Measurements from ENCODE around the gene PNMA8C. TPM values are rescaled to one million over a fixed set of nuclear protein-coding genes. Genes with fewer than 3 reads are reported as not detected.

Gene PNMA8C
- polyA plus RNA-seq, 1 of the 3 experiments (the other 2 are of a cell fraction): 1.3 TPM

GRCh38 chr19:46392252-46392801 is 36.4 kb downstream of the PNMA8C start:
- TF ChIP-seq TAF1 (IDR thresholded peaks at IDR 0.05; ENCODE audit: borderline replicate concordance, low read depth, low read length): no peak
- WGBS (ENCODE audit: low lambda C conversion rate): 92% methylated on average over 17 of the region's 21 CpGs
- Histone ChIP-seq H3F3A (replicated peaks; ENCODE audit: insufficient read depth) (peaks cover 3% of the 10 kb centered on the region), H3K4me3 (ENCODE audit: low read depth in 2 of 2, low read length in 1 of 2) (no peak overlapping the region), H3K36me3 (replicated peaks in 1 of 2; ENCODE audit: control insufficient read depth in 1 of 2, insufficient read depth in 2 of 2, low read length in 1 of 2) (peaks cover 24 to 35% of the 10 kb centered on the region in 2 experiments), H3K79me2 (ENCODE audit: insufficient read depth) (no peaks in the 10 kb centered on the region), H3K4me2 (no peak overlapping the region), H3K27me3 (ENCODE audit: insufficient read depth) (no peaks in the 10 kb centered on the region), H3K27ac (ENCODE audit: low read depth in 2 of 2, low read length in 1 of 2) (no peak overlapping the region), H3K4me1 (ENCODE audit: control insufficient read depth in 1 of 2, insufficient read depth in 2 of 2, low read depth in 1 of 2, low read length in 1 of 2) (no peaks in the 10 kb centered on the region), H3K9me2 (no peaks in the 10 kb centered on the region), H3K9ac (no peak overlapping the region), H3K9me3 (no peaks in the 10 kb centered on the region), H2AFZ (ENCODE audit: low read depth) (no peak overlapping the region), H4K20me1 (ENCODE audit: insufficient read depth) (no peaks in the 10 kb centered on the region)
- ChIA-PET POLR2A (interaction anchor here (1.2 kb wide), 1 partner anchor 9 kb away, joined by 3 read pairs; no protein-coding TSS in a partner anchor), CTCF (interaction anchor here (0.6 to 2.6 kb wide), 7 partner anchors 10 to 322 kb away, joined by 3 to 9 read pairs (median 4); no protein-coding TSS in a partner anchor)
- DNase-seq: no peak

GRCh38 chr19:46391296-46392251 is 37.2 kb downstream of the PNMA8C start:
- Histone ChIP-seq H3K9me2 (no peaks in the 10 kb centered on the region), H3K4me3 (ENCODE audit: low read depth in 2 of 2, low read length in 1 of 2) (no peak overlapping the region), H2AFZ (ENCODE audit: low read depth) (no peak overlapping the region), H3K9me3 (no peaks in the 10 kb centered on the region), H3K9ac (no peak overlapping the region), H3K4me2 (no peak overlapping the region), H3K27ac (ENCODE audit: low read depth in 2 of 2, low read length in 1 of 2) (no peak overlapping the region), H3F3A (replicated peaks; ENCODE audit: insufficient read depth) (peaks cover 3% of the 10 kb centered on the region), H3K4me1 (ENCODE audit: control insufficient read depth in 1 of 2, insufficient read depth in 2 of 2, low read depth in 1 of 2, low read length in 1 of 2) (no peaks in the 10 kb centered on the region), H3K27me3 (ENCODE audit: insufficient read depth) (no peaks in the 10 kb centered on the region), H3K79me2 (ENCODE audit: insufficient read depth) (no peaks in the 10 kb centered on the region), H3K36me3 (replicated peaks in 1 of 2; ENCODE audit: control insufficient read depth in 1 of 2, insufficient read depth in 2 of 2, low read length in 1 of 2) (peaks cover 27 to 41% of the 10 kb centered on the region in 2 experiments), H4K20me1 (ENCODE audit: insufficient read depth) (no peaks in the 10 kb centered on the region)
- 96% methylated on average over 31 of the region's 33 CpGs for WGBS (ENCODE audit: low lambda C conversion rate)
- POLR2A ChIA-PET: interaction anchor here (1.2 kb wide), 1 partner anchor 8 kb away, joined by 3 read pairs; no protein-coding TSS in a partner anchor
- CTCF ChIA-PET: interaction anchor here (0.6 to 2.6 kb wide), 7 partner anchors 11 to 323 kb away, joined by 3 to 9 read pairs (median 4); no protein-coding TSS in a partner anchor
- TF ChIP-seq JUND (IDR thresholded peaks at IDR 0.05) (no peak), SMC3 (IDR thresholded peaks at IDR 0.05; ENCODE audit: low read depth, low read length) (no peak), ELF1 (IDR thresholded peaks at IDR 0.05) (no peak), TAF1 (IDR thresholded peaks at IDR 0.05; ENCODE audit: borderline replicate concordance, low read depth, low read length) (no peak), NFIC (IDR thresholded peaks at IDR 0.05; ENCODE audit: borderline replicate concordance) (no peak), EP300 (IDR thresholded peaks at IDR 0.05; ENCODE audit: borderline replicate concordance in 1 of 2, low read depth in 1 of 2, low read length in 1 of 2) (no peak), POLR2AphosphoS5 (IDR thresholded peaks at IDR 0.05; ENCODE audit: low read depth, low read length) (no peak), YY1 (IDR thresholded peaks at IDR 0.05; ENCODE audit: low read depth) (no peak), MAX (IDR thresholded peaks at IDR 0.05; ENCODE audit: low read depth) (no peak)
- no peak for DNase-seq

- Histone ChIP-seq H3F3A (replicated peaks; ENCODE audit: insufficient read depth) (peaks cover 3% of the 10 kb centered on the region), H3K9me2 (no peaks in the 10 kb centered on the region), H3K4me2 (no peak overlapping the region), H3K27me3 (ENCODE audit: insufficient read depth) (no peaks in the 10 kb centered on the region), H3K9ac (no peak overlapping the region), H4K20me1 (ENCODE audit: insufficient read depth) (no peaks in the 10 kb centered on the region), H3K36me3 (replicated peaks in 1 of 2; ENCODE audit: control insufficient read depth in 1 of 2, insufficient read depth in 2 of 2, low read length in 1 of 2) (peaks cover 27 to 41% of the 10 kb centered on the region in 2 experiments), H3K79me2 (ENCODE audit: insufficient read depth) (no peaks in the 10 kb centered on the region), H3K9me3 (no peaks in the 10 kb centered on the region), H3K4me1 (ENCODE audit: control insufficient read depth in 1 of 2, insufficient read depth in 2 of 2, low read depth in 1 of 2, low read length in 1 of 2) (no peaks in the 10 kb centered on the region), H3K4me3 (ENCODE audit: low read depth in 2 of 2, low read length in 1 of 2) (no peak overlapping the region), H2AFZ (ENCODE audit: low read depth) (no peak overlapping the region), H3K27ac (ENCODE audit: low read depth in 2 of 2, low read length in 1 of 2) (no peak overlapping the region)
- CTCF ChIA-PET: interaction anchor here (0.6 to 2.6 kb wide), 4 partner anchors 9 to 122 kb away, joined by 3 to 9 read pairs (median 4); no protein-coding TSS in a partner anchor
- POLR2A ChIA-PET: no interaction called here
- no peak for TF ChIP-seq SMC3 (IDR thresholded peaks at IDR 0.05; ENCODE audit: low read depth, low read length)
- WGBS (ENCODE audit: low lambda C conversion rate): 98% methylated on average over 11 of the region's 18 CpGs
- DNase-seq: no peak
These were observed 37.9 kb downstream of the PNMA8C start for GRCh38 chr19:46390866-46391265.

All from SK-N-SH (cell line).